CD4-positive, alpha-beta T cell (primary cell): ENCODE measurements around the gene FCRL6. TPM values are rescaled to one million over a fixed set of nuclear protein-coding genes. Genes with fewer than 3 reads are reported as not detected.
A peak's percentile ranks its signal among the peaks of the same experiment; 100 is the strongest.

Source experiments
- ATAC-seq: fragments of 200-7000 bp; cut with Tn5 transposase; one replicate; pipeline ENCODE4 v1.10.0; 2022; ENCODE audit warnings: mild to moderate bottlenecking; ENCODE audit not compliant: poor library complexity
- CTCF ChIA-PET: fragments of 350-600 bp; sonication (Branson Sonifier 250); formaldehyde crosslinking; loops from one replicate; lab custom pipeline; 2021; ENCODE audit warnings: antibody characterized with exemption, inconsistent platforms; lab: Charles Lee
- POLR2A ChIA-PET: fragments of 350-600 bp; sonication (Branson Sonifier 250); formaldehyde crosslinking; loops from one replicate; lab custom pipeline; 2021; ENCODE audit warnings: antibody characterized with exemption, inconsistent platforms; lab: Charles Lee
- DNase-seq, 14 experiments: peaks; one replicate each; pipeline ENCODE4 v3.0.0-alpha.2; 2013 to 2020; ENCODE audit warnings: mixed read lengths in 2 of 14
- H3K27ac ChIP-seq, 2 donors: one replicate each; pipeline versions ENCODE4 v1.5.1 to v1.7.0; 2013; ENCODE audit warnings: low read length in 2 of 2, low read depth in 1 of 2, mild to moderate bottlenecking in 1 of 2
- H3K27me3 ChIP-seq, 2 experiments: 1 replicate in 1 of 2; 2 replicates in 1 of 2; pipeline versions ENCODE4 v1.6.1 to v1.7.0; 2013; ENCODE audit warnings: low read length in 2 of 2, control low read depth in 1 of 2, mild to moderate bottlenecking in 1 of 2, moderate library complexity in 1 of 2; ENCODE audit not compliant: insufficient read depth in 2 of 2, control insufficient read depth in 1 of 2
- H3K36me3 ChIP-seq: one replicate; pipeline ENCODE4 v1.6.1; 2013; ENCODE audit warnings: low read length, control low read depth; ENCODE audit not compliant: insufficient read depth
- H3K4me1 ChIP-seq: one replicate; pipeline ENCODE4 v1.6.1; 2013; ENCODE audit warnings: low read length, control low read depth; ENCODE audit not compliant: insufficient read depth
- H3K4me3 ChIP-seq: one replicate; pipeline ENCODE4 v1.5.1; 2013; ENCODE audit warnings: mild to moderate bottlenecking, low read length, moderate library complexity
- H3K9me3 ChIP-seq, 2 experiments: 1 replicate in 1 of 2; 2 replicates in 1 of 2; pipeline versions ENCODE4 v1.6.1 to v1.7.0; 2013; ENCODE audit warnings: low read length in 2 of 2, mild to moderate bottlenecking in 2 of 2, control low read depth in 1 of 2, moderate library complexity in 1 of 2; ENCODE audit not compliant: control insufficient read depth in 1 of 2, insufficient read depth in 1 of 2
- H3K27ac Mint-ChIP-seq: one replicate; pipeline ENCODE4 v1.8.0; 2020; ENCODE audit warnings: mixed read lengths
- H3K27me3 Mint-ChIP-seq: one replicate; pipeline ENCODE4 v1.8.0; 2021; ENCODE audit warnings: mixed read lengths
- H3K36me3 Mint-ChIP-seq: one replicate; pipeline ENCODE4 v1.8.0; 2021; ENCODE audit warnings: low read depth, mixed read lengths
- H3K4me1 Mint-ChIP-seq: one replicate; pipeline ENCODE4 v1.8.0; 2021; ENCODE audit warnings: low read depth, mixed read lengths
- H3K4me3 Mint-ChIP-seq: one replicate; pipeline ENCODE4 v1.8.0; 2020; ENCODE audit warnings: mild to moderate bottlenecking, mixed read lengths
- H3K9me3 Mint-ChIP-seq: one replicate; pipeline ENCODE4 v1.8.0; 2020; ENCODE audit warnings: mixed read lengths
- intact Hi-C, 2 experiments: fragments of 100-400 bp; cut with DNase I in 1 of 2; cut with micrococcal nuclease in 1 of 2; formaldehyde crosslinking; loops; one replicate each; pipeline versions ENCODE4 v1.15.1 to v1.9.0; 2023 to 2025; cut with DNase I, micrococcal nuclease
- total RNA-seq, 174 experiments: library from RNA in 2 of 174; stranded (reverse) in 2 of 174; gene quantifications; one replicate each; pipeline ENCODE4 v1.2.3 and lab custom pipeline; 2021 to 2026
- TF ChIP-seq, protein P1 (sequence below): fragments of 200-600 bp; IDR thresholded peaks from one replicate; pipeline ENCODE4 v1.8.0; 2022; ENCODE audit warnings: antibody characterized with exemption, mild to moderate bottlenecking

FCRL6 gene
- total RNA-seq, 2 experiments from 2014 or later = 0.28 to 0.52 TPM

DNA sequence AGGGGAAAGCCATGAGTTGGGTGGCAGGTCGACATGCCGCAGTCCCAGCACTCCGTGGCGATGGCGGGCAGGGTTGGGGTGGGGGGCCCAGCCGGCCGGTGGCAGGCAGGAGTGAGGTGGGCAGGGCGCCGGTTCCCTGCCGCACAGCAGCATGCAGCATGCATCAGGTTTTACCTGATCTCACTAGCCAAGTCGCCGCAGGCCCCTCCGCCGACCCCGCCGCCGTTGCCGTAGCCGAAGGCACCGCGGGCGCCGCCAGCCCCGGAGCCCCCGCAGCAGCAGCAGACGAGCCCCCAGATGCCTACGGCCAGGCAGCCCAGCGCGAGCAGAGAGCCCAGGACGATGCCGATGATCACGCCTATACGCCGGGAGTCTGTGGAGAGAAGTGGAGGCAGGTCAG lies 53.5 kb downstream of the FCRL6 start:
- no peak overlapping the region for H3K27ac ChIP-seq
- ATAC-seq = no peak
- H3K4me1 ChIP-seq = peaks cover 12% of the 10 kb centered on the region
- intact Hi-C loops = loop anchor here (10.0 kb wide), 2 partner anchors 69 to 79 kb away; partner anchors contain the start of gene TAGLN2 (in 1 of the 2)
- peaks cover 20% of the 10 kb centered on the region for H3K4me1 Mint-ChIP-seq
- no peaks in the 10 kb centered on the region for H3K9me3 ChIP-seq
- peak overlapping the region; percentile 88 for H3K27ac Mint-ChIP-seq
- TF ChIP-seq, protein P1, sequence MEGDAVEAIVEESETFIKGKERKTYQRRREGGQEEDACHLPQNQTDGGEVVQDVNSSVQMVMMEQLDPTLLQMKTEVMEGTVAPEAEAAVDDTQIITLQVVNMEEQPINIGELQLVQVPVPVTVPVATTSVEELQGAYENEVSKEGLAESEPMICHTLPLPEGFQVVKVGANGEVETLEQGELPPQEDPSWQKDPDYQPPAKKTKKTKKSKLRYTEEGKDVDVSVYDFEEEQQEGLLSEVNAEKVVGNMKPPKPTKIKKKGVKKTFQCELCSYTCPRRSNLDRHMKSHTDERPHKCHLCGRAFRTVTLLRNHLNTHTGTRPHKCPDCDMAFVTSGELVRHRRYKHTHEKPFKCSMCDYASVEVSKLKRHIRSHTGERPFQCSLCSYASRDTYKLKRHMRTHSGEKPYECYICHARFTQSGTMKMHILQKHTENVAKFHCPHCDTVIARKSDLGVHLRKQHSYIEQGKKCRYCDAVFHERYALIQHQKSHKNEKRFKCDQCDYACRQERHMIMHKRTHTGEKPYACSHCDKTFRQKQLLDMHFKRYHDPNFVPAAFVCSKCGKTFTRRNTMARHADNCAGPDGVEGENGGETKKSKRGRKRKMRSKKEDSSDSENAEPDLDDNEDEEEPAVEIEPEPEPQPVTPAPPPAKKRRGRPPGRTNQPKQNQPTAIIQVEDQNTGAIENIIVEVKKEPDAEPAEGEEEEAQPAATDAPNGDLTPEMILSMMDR = no peak
- H3K36me3 ChIP-seq = no peaks in the 10 kb centered on the region
- H3K4me3 Mint-ChIP-seq = no peak overlapping the region
- H3K27me3 ChIP-seq = no peaks in the 10 kb centered on the region
- no peak for DNase-seq
- no peaks in the 10 kb centered on the region for H3K27me3 Mint-ChIP-seq
- H3K9me3 Mint-ChIP-seq = no peaks in the 10 kb centered on the region
- H3K36me3 Mint-ChIP-seq = no peaks in the 10 kb centered on the region
- CTCF ChIA-PET = interaction anchor here (0.8 kb wide), 1 partner anchor 151 kb away, joined by 3 read pairs; no protein-coding TSS in a partner anchor
- POLR2A ChIA-PET = no interaction called here
- no peak overlapping the region for H3K4me3 ChIP-seq

DNA sequence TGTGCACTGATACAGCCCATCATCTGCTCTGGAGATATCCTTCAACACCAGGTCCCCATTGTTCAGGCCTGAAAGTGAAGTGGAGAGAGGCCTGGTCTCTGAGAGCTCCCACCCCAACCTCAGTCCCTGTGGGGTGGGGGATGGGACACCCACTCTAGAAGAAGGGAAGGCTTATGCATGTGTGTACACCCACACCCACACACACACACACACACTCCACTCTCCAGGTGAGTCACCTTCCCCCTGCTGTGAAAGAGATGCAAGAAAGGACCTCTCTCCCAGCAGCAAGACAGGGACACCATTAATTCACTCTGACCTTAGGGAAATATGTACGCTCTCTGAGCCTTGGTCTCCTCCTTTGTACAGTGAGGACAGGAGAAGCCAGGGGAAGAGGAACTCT lies 54.4 kb downstream of the FCRL6 start:
- intact Hi-C loops = loop anchor here (10.0 kb wide), 2 partner anchors 68 to 78 kb away; partner anchors contain the start of gene TAGLN2 (in 1 of the 2)
- H3K27ac Mint-ChIP-seq = peak overlapping the region; percentile 60
- H3K4me1 Mint-ChIP-seq = peaks cover 20% of the 10 kb centered on the region
- ATAC-seq (no peak), DNase-seq (no peak)
- CTCF ChIA-PET = no interaction called here
- H3K9me3 Mint-ChIP-seq = no peaks in the 10 kb centered on the region
- POLR2A ChIA-PET = no interaction called here
- no peaks in the 10 kb centered on the region for H3K27me3 Mint-ChIP-seq
- no peaks in the 10 kb centered on the region for H3K36me3 Mint-ChIP-seq
- Histone ChIP-seq H3K27me3 (no peaks in the 10 kb centered on the region), H3K36me3 (no peaks in the 10 kb centered on the region), H3K4me3 (no peak overlapping the region), H3K27ac (no peak overlapping the region), H3K4me1 (peaks cover 12% of the 10 kb centered on the region), H3K9me3 (no peaks in the 10 kb centered on the region)
- H3K4me3 Mint-ChIP-seq = peak overlapping the region; percentile 76
- TF ChIP-seq, protein P1 = no peak

GRCh38 chr1:159857889-159858288 lies 55.7 kb downstream of the FCRL6 start:
- no peaks in the 10 kb centered on the region for H3K36me3 Mint-ChIP-seq
- H3K4me1 Mint-ChIP-seq = peaks cover 19% of the 10 kb centered on the region

More at GRCh38 chr1:159857889-159858288, 55.7 kb downstream of the FCRL6 start:
- Mint-ChIP-seq H3K9me3 (no peaks in the 10 kb centered on the region), H3K27ac (no peak overlapping the region), H3K4me3 (peak overlapping the region; percentile 18), H3K27me3 (no peaks in the 10 kb centered on the region)
- Histone ChIP-seq H3K4me1 (peaks cover 12% of the 10 kb centered on the region), H3K4me3 (no peak overlapping the region), H3K27me3 (no peaks in the 10 kb centered on the region), H3K27ac (no peak overlapping the region), H3K9me3 (no peaks in the 10 kb centered on the region), H3K36me3 (no peaks in the 10 kb centered on the region)
- DNase-seq (no peak), ATAC-seq (no peak)
- ChIA-PET CTCF (no interaction called here), POLR2A (no interaction called here)
- TF ChIP-seq, protein P1 = no peak
- intact Hi-C loops = loop anchor here (10.0 kb wide), 2 partner anchors 67 to 77 kb away; partner anchors contain the start of gene TAGLN2 (in 1 of the 2)
